Measurements from ENCODE around the gene RHOF.

DNA sequence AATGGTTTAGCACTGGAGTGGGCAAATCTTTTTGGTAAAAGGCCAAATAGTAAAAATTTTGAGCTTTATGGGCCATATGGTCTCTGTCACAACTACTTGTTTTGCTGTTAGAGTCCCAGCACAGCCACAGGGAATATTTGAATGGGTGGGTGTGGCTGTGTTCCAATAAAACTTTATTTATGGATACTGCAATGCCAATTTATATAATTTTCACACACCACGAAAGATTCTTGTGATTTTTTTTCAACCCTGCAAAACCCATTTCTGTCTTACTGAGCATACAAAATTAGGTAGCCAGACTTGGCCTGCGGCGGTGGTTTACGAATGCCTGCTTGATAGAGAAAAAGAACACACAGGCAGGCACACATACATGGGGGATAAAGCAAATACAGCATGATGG is 52.6 kb downstream of the RHOF start:
- no peak for TF ChIP-seq CTCF (IDR thresholded peaks at IDR 0.05; ENCODE audit: low read depth, low read length, missing input control)
- no peak for TF ChIP-seq TAF1 (conservative IDR thresholded peaks at IDR 0.05)
- no peak for TF ChIP-seq REST (IDR thresholded peaks at IDR 0.05)
- TF ChIP-seq, protein P1, sequence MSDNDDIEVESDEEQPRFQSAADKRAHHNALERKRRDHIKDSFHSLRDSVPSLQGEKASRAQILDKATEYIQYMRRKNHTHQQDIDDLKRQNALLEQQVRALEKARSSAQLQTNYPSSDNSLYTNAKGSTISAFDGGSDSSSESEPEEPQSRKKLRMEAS (IDR thresholded peaks at IDR 0.05), result no peak
- TF ChIP-seq EGR1 (IDR thresholded peaks at IDR 0.05; ENCODE audit: low read depth in 2 of 2), result no peak
- TF ChIP-seq SP1 (IDR thresholded peaks at IDR 0.05), result no peak
- no peak for TF ChIP-seq ATF3 (IDR thresholded peaks at IDR 0.05)
- TF ChIP-seq GABPA (IDR thresholded peaks at IDR 0.05 in 1 of 2, conservative IDR thresholded peaks at IDR 0.05 in 1 of 2), result no peak
- TF ChIP-seq RAD21 (IDR thresholded peaks at IDR 0.05), result no peak
- no peak for TF ChIP-seq JUND (IDR thresholded peaks at IDR 0.05)
- no peak for TF ChIP-seq FOXA1 (IDR thresholded peaks at IDR 0.05)
- no peak for TF ChIP-seq ZBTB33 (IDR thresholded peaks at IDR 0.05)
- no peak for TF ChIP-seq YY1 (IDR thresholded peaks at IDR 0.05)
- no peak for TF ChIP-seq RXRA (IDR thresholded peaks at IDR 0.05)
